HG03521 (cell line): ENCODE results near the gene SLIT3.

ENCODE experiments used
- ATAC-seq: cut with Tn5 transposase; IDR thresholded peaks from one replicate; pipeline ENCODE4 v1.9.1; 2021; ENCODE audit warnings: mild to moderate bottlenecking, moderate library complexity; ENCODE audit not compliant: unreplicated experiment

The SLIT3 gene

GRCh38 chr5:168879331-168879730 is 421.6 kb downstream of the SLIT3 start:
- no peak for ATAC-seq

- ATAC-seq = no peak
Measured at GRCh38 chr5:168878135-168878745, 422.7 kb downstream of the SLIT3 start.

- ATAC-seq = no peak
Measured at GRCh38 chr5:168877132-168877892, 423.6 kb downstream of the SLIT3 start.

- ATAC-seq = no peak
Measured at GRCh38 chr5:168876419-168876818, 424.5 kb downstream of the SLIT3 start.

- no peak for ATAC-seq
Measured at GRCh38 chr5:168875832-168876231, 425.1 kb downstream of the SLIT3 start.

GRCh38 chr5:168874713-168875380 is 426.1 kb downstream of the SLIT3 start:
- no peak for ATAC-seq

GRCh38 chr5:168872246-168872645 is 428.7 kb downstream of the SLIT3 start:
- ATAC-seq = no peak

GRCh38 chr5:168870910-168871309 is 430.0 kb downstream of the SLIT3 start:
- no peak for ATAC-seq

GRCh38 chr5:168869615-168870227 is 431.2 kb downstream of the SLIT3 start:
- no peak for ATAC-seq

GRCh38 chr5:168867241-168867640 is 433.7 kb downstream of the SLIT3 start:
- no peak for ATAC-seq

GRCh38 chr5:168865968-168866367 is 435.0 kb downstream of the SLIT3 start:
- no peak for ATAC-seq

- no peak for ATAC-seq
Measured at GRCh38 chr5:168863021-168863420, 437.9 kb downstream of the SLIT3 start.

- no peak for ATAC-seq
Measured at GRCh38 chr5:168860503-168860902, 440.4 kb downstream of the SLIT3 start.

- ATAC-seq = no peak
Measured at GRCh38 chr5:168860081-168860480, 440.9 kb downstream of the SLIT3 start.

- ATAC-seq = no peak
Measured at GRCh38 chr5:168859471-168859870, 441.5 kb downstream of the SLIT3 start.

GRCh38 chr5:168858994-168859393 is 441.9 kb downstream of the SLIT3 start:
- ATAC-seq = no peak

GRCh38 chr5:168858371-168858770 is 442.6 kb downstream of the SLIT3 start:
- no peak for ATAC-seq

- no peak for ATAC-seq
Measured at GRCh38 chr5:168853972-168854371, 447.0 kb downstream of the SLIT3 start.

- ATAC-seq = no peak
Measured at GRCh38 chr5:168852329-168852728, 448.6 kb downstream of the SLIT3 start.

- no peak for ATAC-seq
Measured at GRCh38 chr5:168851902-168852321, 449.0 kb downstream of the SLIT3 start.

GRCh38 chr5:168850683-168851082 is 450.3 kb downstream of the SLIT3 start:
- ATAC-seq = no peak

GRCh38 chr5:168848569-168848968 is 452.4 kb downstream of the SLIT3 start:
- no peak for ATAC-seq
